HG03196 (cell line): ENCODE results near the gene PHACTR3.

Experiments used
- ATAC-seq: cut with Tn5 transposase; IDR thresholded peaks from one replicate; pipeline ENCODE4 v1.9.1; 2021; ENCODE audit not compliant: unreplicated experiment

PHACTR3 gene

GRCh38 chr20:59726281-59726595, 121.9 kb downstream of the PHACTR3 start:
- ATAC-seq, result no peak

GRCh38 chr20:59728722-59729430, 124.5 kb downstream of the PHACTR3 start:
- no peak for ATAC-seq

GRCh38 chr20:59729506-59729905, 125.2 kb downstream of the PHACTR3 start:
- no peak for ATAC-seq

- ATAC-seq, result no peak
These were observed 126.4 kb downstream of the PHACTR3 start for GRCh38 chr20:59730722-59731121.

- ATAC-seq, result no peak
These were observed 127.0 kb downstream of the PHACTR3 start for GRCh38 chr20:59731376-59731775.

GRCh38 chr20:59733351-59733750, 129.0 kb downstream of the PHACTR3 start:
- no peak for ATAC-seq

- ATAC-seq, result no peak
These were observed 131.1 kb downstream of the PHACTR3 start for GRCh38 chr20:59735486-59735885.

GRCh38 chr20:59735917-59736316, 131.6 kb downstream of the PHACTR3 start:
- no peak for ATAC-seq

- no peak for ATAC-seq
These were observed 132.0 kb downstream of the PHACTR3 start for GRCh38 chr20:59736366-59736765.

- no peak for ATAC-seq
These were observed 132.8 kb downstream of the PHACTR3 start for GRCh38 chr20:59737073-59737666.

GRCh38 chr20:59737816-59738215, 133.5 kb downstream of the PHACTR3 start:
- no peak for ATAC-seq

- ATAC-seq, result no peak
These were observed 134.5 kb downstream of the PHACTR3 start for GRCh38 chr20:59738851-59739250.

GRCh38 chr20:59740621-59741020, 136.3 kb downstream of the PHACTR3 start:
- no peak for ATAC-seq

GRCh38 chr20:59741073-59741472, 136.7 kb downstream of the PHACTR3 start:
- ATAC-seq, result no peak

- ATAC-seq, result no peak
These were observed 138.2 kb downstream of the PHACTR3 start for GRCh38 chr20:59742351-59743095.

GRCh38 chr20:59743308-59743707, 139.0 kb downstream of the PHACTR3 start:
- no peak for ATAC-seq

- ATAC-seq, result no peak
These were observed 139.6 kb downstream of the PHACTR3 start for GRCh38 chr20:59743767-59744485.

GRCh38 chr20:59744756-59745155, 140.4 kb downstream of the PHACTR3 start:
- no peak for ATAC-seq

GRCh38 chr20:59745201-59745600, 140.9 kb downstream of the PHACTR3 start:
- ATAC-seq, result no peak

- no peak for ATAC-seq
These were observed 141.4 kb downstream of the PHACTR3 start for GRCh38 chr20:59745716-59746115.

GRCh38 chr20:59746155-59746554, 141.8 kb downstream of the PHACTR3 start:
- ATAC-seq, result no peak
